SK-N-SH treated with all-trans-retinoic acid at 6 μM for 48 hours (cell line): Measurements from ENCODE around the gene NPLOC4.

ENCODE experiments used
- ATAC-seq: fragments of 200-7000 bp; cut with Tn5 transposase; 3 replicates; pipeline ENCODE4 v1.9.1; 2020; ENCODE audit warnings: mild to moderate bottlenecking, moderate library complexity
- BACH2 ChIP-seq: fragments of 250-450 bp; sonication (Bioruptor Pico); IDR thresholded peaks from 2 replicates; pipeline ENCODE4 v1.9.0; 2021; ENCODE audit warnings: mild to moderate bottlenecking, borderline replicate concordance
- CSDC2 ChIP-seq: fragments of 250-450 bp; sonication (Bioruptor Pico); IDR thresholded peaks from 2 replicates; pipeline ENCODE4 v1.5.0; 2020; ENCODE audit warnings: mild to moderate bottlenecking, moderate library complexity
- GLIS3 ChIP-seq: fragments of 250-450 bp; sonication (Bioruptor Pico); IDR thresholded peaks from 2 replicates; pipeline ENCODE4 v1.5.0; 2020; ENCODE audit warnings: mild to moderate bottlenecking, moderate library complexity
- OSR1 ChIP-seq: fragments of 250-450 bp; sonication (Bioruptor Pico); IDR thresholded peaks from 2 replicates; pipeline ENCODE4 v1.8.0; 2022; ENCODE audit warnings: moderate library complexity, mild to moderate bottlenecking, inconsistent platforms
- PATZ1 ChIP-seq: fragments of 250-450 bp; sonication (Bioruptor Pico); IDR thresholded peaks from 2 replicates; pipeline ENCODE4 v1.8.0; 2020; ENCODE audit warnings: mild to moderate bottlenecking, moderate library complexity, borderline replicate concordance
- POU6F1 ChIP-seq: fragments of 250-450 bp; sonication (Bioruptor Pico); IDR thresholded peaks from 2 replicates; pipeline ENCODE4 v1.8.0; 2021; ENCODE audit warnings: low read depth, mild to moderate bottlenecking, moderate library complexity, borderline replicate concordance
- RARB ChIP-seq: fragments of 250-450 bp; sonication (Bioruptor Pico); IDR thresholded peaks from 2 replicates; pipeline ENCODE4 v1.8.0; 2021; ENCODE audit warnings: mild to moderate bottlenecking, moderate library complexity
- TCF4 ChIP-seq: fragments of 250-450 bp; sonication (Bioruptor Pico); IDR thresholded peaks from 2 replicates; pipeline ENCODE4 v1.8.0; 2021; ENCODE audit warnings: mild to moderate bottlenecking, moderate library complexity, borderline replicate concordance
- ZC3H10 ChIP-seq: fragments of 250-450 bp; sonication (Bioruptor Pico); IDR thresholded peaks from 2 replicates; pipeline ENCODE4 v1.5.1; 2021; ENCODE audit warnings: mild to moderate bottlenecking, moderate library complexity
- ZFP3 ChIP-seq: fragments of 250-450 bp; sonication (Bioruptor Pico); IDR thresholded peaks from 2 replicates; pipeline ENCODE4 v1.5.0; 2020; ENCODE audit warnings: mild to moderate bottlenecking, moderate library complexity
- ZFP30 ChIP-seq: fragments of 450-650 bp; formaldehyde crosslinking; IDR thresholded peaks from 2 replicates; pipeline ENCODE4 v1.5.0; 2022; ENCODE audit warnings: mild to moderate bottlenecking, moderate library complexity
- ZNF70 ChIP-seq: fragments of 450-650 bp; formaldehyde crosslinking; IDR thresholded peaks from 2 replicates; pipeline ENCODE4 v1.5.0; 2020; ENCODE audit warnings: mild to moderate bottlenecking, moderate library complexity
- ZNF8 ChIP-seq: fragments of 450-650 bp; formaldehyde crosslinking; IDR thresholded peaks from 2 replicates; pipeline ENCODE4 v1.5.0; 2020; ENCODE audit warnings: mild to moderate bottlenecking, moderate library complexity
- TF ChIP-seq, protein P1 (sequence below): fragments of 250-450 bp; sonication (Bioruptor Pico); IDR thresholded peaks from 2 replicates; pipeline ENCODE4 v1.5.0; 2020; ENCODE audit warnings: mild to moderate bottlenecking, moderate library complexity
- TF ChIP-seq, protein P2 (sequence below): fragments of 250-450 bp; sonication (Bioruptor Pico); IDR thresholded peaks from 2 replicates; pipeline ENCODE4 v1.5.1; 2021; ENCODE audit warnings: mild to moderate bottlenecking, moderate library complexity

Gene NPLOC4

GRCh38 chr17:81636505-81637288, at the start of gene NPLOC4, which contains the start of gene TSPAN10:
NPLOC4 (minus strand) TSS chr17:81637112; CDS start chr17:81636930, 182 bp downstream.
TSPAN10 (plus strand) TSS chr17:81637196; CDS start chr17:81642413, 5,217 bp downstream.
- TF ChIP-seq ZC3H10 (CRISPR knock-in tag) (peak; percentile 48; the same call in 1 of the 2 replicates), ZNF70 (CRISPR knock-in tag) (peak; percentile 83; the same call in 1 of the 2 replicates), POU6F1 (CRISPR knock-in tag) (no peak), BACH2 (CRISPR knock-in tag) (peak; percentile 36; the same call in 1 of the 2 replicates), CSDC2 (CRISPR knock-in tag) (peak; percentile 39; the same call in 1 of the 2 replicates)
- TF ChIP-seq, protein P1, sequence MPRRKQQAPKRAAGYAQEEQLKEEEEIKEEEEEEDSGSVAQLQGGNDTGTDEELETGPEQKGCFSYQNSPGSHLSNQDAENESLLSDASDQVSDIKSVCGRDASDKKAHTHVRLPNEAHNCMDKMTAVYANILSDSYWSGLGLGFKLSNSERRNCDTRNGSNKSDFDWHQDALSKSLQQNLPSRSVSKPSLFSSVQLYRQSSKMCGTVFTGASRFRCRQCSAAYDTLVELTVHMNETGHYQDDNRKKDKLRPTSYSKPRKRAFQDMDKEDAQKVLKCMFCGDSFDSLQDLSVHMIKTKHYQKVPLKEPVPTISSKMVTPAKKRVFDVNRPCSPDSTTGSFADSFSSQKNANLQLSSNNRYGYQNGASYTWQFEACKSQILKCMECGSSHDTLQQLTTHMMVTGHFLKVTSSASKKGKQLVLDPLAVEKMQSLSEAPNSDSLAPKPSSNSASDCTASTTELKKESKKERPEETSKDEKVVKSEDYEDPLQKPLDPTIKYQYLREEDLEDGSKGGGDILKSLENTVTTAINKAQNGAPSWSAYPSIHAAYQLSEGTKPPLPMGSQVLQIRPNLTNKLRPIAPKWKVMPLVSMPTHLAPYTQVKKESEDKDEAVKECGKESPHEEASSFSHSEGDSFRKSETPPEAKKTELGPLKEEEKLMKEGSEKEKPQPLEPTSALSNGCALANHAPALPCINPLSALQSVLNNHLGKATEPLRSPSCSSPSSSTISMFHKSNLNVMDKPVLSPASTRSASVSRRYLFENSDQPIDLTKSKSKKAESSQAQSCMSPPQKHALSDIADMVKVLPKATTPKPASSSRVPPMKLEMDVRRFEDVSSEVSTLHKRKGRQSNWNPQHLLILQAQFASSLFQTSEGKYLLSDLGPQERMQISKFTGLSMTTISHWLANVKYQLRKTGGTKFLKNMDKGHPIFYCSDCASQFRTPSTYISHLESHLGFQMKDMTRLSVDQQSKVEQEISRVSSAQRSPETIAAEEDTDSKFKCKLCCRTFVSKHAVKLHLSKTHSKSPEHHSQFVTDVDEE (CRISPR knock-in tag): peak; percentile 53
- peak; percentile 86 for ATAC-seq

DNA sequence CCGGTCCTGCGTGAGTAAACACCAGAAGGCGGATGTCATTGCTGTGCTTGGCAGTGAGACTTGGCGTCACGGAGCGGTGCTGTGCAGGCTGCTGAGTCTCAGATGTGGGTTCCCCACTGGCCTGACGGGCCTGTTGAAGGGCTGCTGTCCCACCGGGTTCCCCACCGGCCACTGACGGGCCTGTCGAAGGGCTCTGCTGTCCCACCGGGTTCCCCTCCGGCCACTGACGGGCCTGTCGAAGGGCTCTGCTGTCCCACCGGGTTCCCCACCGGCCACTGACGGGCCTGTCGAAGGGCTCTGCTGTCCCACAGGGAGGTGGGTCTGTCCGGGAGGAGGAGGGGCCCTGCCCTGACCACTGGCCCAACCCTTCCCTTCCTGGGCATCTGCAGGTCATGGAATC, 49.7 kb upstream of the NPLOC4 start:
- no peak for TF ChIP-seq RARB (CRISPR knock-in tag)
- no peak for ATAC-seq

- TF ChIP-seq, protein P2, sequence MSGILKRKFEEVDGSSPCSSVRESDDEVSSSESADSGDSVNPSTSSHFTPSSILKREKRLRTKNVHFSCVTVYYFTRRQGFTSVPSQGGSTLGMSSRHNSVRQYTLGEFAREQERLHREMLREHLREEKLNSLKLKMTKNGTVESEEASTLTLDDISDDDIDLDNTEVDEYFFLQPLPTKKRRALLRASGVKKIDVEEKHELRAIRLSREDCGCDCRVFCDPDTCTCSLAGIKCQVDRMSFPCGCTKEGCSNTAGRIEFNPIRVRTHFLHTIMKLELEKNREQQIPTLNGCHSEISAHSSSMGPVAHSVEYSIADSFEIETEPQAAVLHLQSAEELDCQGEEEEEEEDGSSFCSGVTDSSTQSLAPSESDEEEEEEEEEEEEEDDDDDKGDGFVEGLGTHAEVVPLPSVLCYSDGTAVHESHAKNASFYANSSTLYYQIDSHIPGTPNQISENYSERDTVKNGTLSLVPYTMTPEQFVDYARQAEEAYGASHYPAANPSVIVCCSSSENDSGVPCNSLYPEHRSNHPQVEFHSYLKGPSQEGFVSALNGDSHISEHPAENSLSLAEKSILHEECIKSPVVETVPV (CRISPR knock-in tag): no peak
- TF ChIP-seq BACH2 (CRISPR knock-in tag) (no peak), ZFP30 (CRISPR knock-in tag) (no peak), OSR1 (no peak)
- ATAC-seq: peak; percentile 11; the same call in 2 of the 3 replicates
These were observed 48.2 kb upstream of the NPLOC4 start for GRCh38 chr17:81685108-81685507.

GRCh38 chr17:81684442-81684911, 47.6 kb upstream of the NPLOC4 start:
- ATAC-seq: no peak; the same call in 1 of the 3 replicates
- TF ChIP-seq ZNF8 (CRISPR knock-in tag) (no peak), TCF4 (no peak), PATZ1 (CRISPR knock-in tag) (no peak), OSR1 (no peak), CSDC2 (CRISPR knock-in tag) (no peak), ZFP3 (no peak), GLIS3 (CRISPR knock-in tag) (no peak), BACH2 (CRISPR knock-in tag) (no peak)
- TF ChIP-seq, protein P1 (CRISPR knock-in tag): no peak
